Activated T-helper 1 cell treated with anti-CD3 and anti-CD28 coated beads, Interleukin-12 subunit alpha, Interleukin-12 subunit beta, Interleukin-2, Interleukin-4 antibody, amounts not matched to agents 30 ng/mL and 10 ng/mL and 1 ng/mL, durations not matched to agents 14 hours and 24 hours and 36 hours (primary cell): ENCODE measurements around the gene HSD17B8. TPM values are rescaled to one million over a fixed set of nuclear protein-coding genes. Genes with fewer than 3 reads are reported as not detected.

Experiments
- DNase-seq: peaks from one replicate; pipeline ENCODE4 v3.0.0; 2021; ENCODE audit warnings: low spot score
- H3K27ac Mint-ChIP-seq: one replicate; pipeline ENCODE4 v1.8.0; 2021; ENCODE audit warnings: mild to moderate bottlenecking, mixed read lengths
- H3K27me3 Mint-ChIP-seq: one replicate; pipeline ENCODE4 v1.8.0; 2022; ENCODE audit warnings: mild to moderate bottlenecking, moderate library complexity, mixed read lengths; ENCODE audit not compliant: insufficient read depth
- H3K36me3 Mint-ChIP-seq: one replicate; pipeline ENCODE4 v1.8.0; 2021; ENCODE audit warnings: low read depth, mixed read lengths
- H3K4me1 Mint-ChIP-seq: one replicate; pipeline ENCODE4 v1.8.0; 2021; ENCODE audit warnings: low read depth, mixed read lengths
- H3K4me3 Mint-ChIP-seq: one replicate; pipeline ENCODE4 v1.8.0; 2021; ENCODE audit warnings: mild to moderate bottlenecking, moderate library complexity, mixed read lengths
- H3K9me3 Mint-ChIP-seq: one replicate; pipeline ENCODE4 v1.8.0; 2021; ENCODE audit warnings: mixed read lengths
- intact Hi-C: fragments of 100-400 bp; cut with micrococcal nuclease; formaldehyde crosslinking; loops from one replicate; pipeline ENCODE4 v1.15.1; 2024
- total RNA-seq: library from RNA; stranded (reverse); gene quantifications from 2 replicates; pipeline ENCODE4 v1.2.3, GENCODE V29; 2022

HSD17B8 gene
- total RNA-seq = 14.8 and 15.2 TPM in 2 replicates

DNA sequence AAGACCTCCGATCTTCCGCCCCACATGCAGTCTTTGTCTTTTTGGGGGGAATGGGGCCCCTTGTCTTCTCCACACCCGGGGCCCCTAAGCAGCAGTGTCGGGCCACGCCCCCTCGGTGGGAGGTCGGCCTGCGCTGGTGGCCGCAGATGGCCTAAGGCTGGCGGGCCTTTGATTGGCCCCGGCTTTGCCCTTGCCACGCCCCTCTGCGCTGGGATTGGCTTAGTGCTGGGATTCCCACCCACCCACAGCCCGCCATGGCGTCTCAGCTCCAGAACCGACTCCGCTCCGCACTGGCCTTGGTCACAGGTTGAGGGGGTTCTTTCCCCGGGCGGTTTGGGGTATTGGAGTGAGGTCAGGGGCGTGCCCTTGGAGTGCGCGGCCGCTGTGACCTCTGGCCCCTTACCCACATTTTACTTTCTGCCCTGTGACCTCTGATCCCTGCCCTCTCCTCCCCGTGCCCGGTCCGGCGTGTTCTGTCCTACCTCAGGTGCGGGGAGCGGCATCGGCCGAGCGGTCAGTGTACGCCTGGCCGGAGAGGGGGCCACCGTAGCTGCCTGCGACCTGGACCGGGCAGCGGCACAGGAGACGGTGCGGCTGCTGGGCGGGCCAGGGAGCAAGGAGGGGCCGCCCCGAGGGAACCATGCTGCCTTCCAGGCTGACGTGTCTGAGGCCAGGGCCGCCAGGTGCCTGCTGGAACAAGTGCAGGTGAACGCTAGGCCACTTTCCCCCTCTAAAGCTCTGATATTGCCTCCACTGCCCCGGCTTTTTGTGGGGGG lies at the start of gene HSD17B8:
HSD17B8 (plus strand) TSS at position 241 of the 776 bp plus-strand sequence; CDS start at position 255, 14 bp downstream.
- DNase-seq = peak; percentile 88
- intact Hi-C loops = loop anchor here (10.0 kb wide), 3 partner anchors 370 to 1540 kb away; partner anchors contain the start of genes C6orf47, CSNK2B, GPANK1 and LY6G5B
- Mint-ChIP-seq H3K9me3 (no peaks in the 10 kb centered on the region), H3K36me3 (peaks cover 36% of the 10 kb centered on the region), H3K4me1 (peaks cover 69% of the 10 kb centered on the region), H3K4me3 (peak within 1 kb of the TSS; percentile 100), H3K27ac (peak within 1 kb of the TSS; percentile 96), H3K27me3 (no peaks in the 10 kb centered on the region)

DNA sequence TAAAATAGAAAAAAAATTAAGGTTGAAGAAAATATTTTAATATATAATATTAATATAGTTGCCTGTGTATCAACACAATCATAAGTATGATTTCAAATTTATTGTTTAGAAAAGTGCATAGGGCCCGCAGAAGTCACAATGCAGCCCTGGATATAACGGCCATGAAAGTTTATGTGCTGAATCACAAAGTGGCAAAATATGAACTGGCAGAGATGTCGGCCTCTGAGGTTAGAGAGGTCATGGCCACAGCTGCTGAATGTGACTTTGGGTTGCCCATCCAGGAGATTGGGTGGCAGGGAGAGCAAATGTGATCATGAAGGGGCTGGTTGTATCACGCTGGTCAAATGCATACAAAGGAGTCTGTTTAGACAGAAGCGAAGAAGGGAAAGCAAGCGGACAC lies 47.9 kb upstream of the HSD17B8 start:
- intact Hi-C loops = no loop called here
- Mint-ChIP-seq H3K4me3 (no peak overlapping the region), H3K9me3 (peaks cover 12% of the 10 kb centered on the region), H3K36me3 (peaks cover 3% of the 10 kb centered on the region), H3K4me1 (peaks cover 7% of the 10 kb centered on the region), H3K27ac (no peak overlapping the region), H3K27me3 (peaks cover 15% of the 10 kb centered on the region)
- no peak for DNase-seq

DNA sequence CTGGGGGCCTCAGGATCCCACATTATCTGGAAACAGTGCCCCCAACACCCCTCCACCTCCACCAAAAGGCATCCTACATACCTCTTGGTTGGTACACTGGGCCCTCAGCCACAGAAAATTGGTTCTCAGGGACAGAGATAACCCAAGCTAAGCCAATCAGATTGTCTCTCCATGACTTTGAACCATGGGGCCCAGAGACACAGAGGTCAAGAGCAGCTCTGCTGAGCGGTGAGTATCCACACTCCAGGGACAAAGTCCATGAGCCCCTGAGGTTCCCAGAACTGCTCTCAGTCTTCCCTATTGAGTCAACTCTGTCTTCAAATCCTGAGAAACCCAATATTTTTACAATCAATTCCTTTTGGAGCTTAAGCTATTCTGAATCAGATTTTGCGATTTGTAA lies 47.5 kb upstream of the HSD17B8 start:
- Mint-ChIP-seq H3K27me3 (peaks cover 15% of the 10 kb centered on the region), H3K27ac (no peak overlapping the region), H3K4me1 (peaks cover 10% of the 10 kb centered on the region), H3K36me3 (no peaks in the 10 kb centered on the region), H3K9me3 (peaks cover 8% of the 10 kb centered on the region), H3K4me3 (no peak overlapping the region)
- intact Hi-C loops = no loop called here
- no peak for DNase-seq

DNA sequence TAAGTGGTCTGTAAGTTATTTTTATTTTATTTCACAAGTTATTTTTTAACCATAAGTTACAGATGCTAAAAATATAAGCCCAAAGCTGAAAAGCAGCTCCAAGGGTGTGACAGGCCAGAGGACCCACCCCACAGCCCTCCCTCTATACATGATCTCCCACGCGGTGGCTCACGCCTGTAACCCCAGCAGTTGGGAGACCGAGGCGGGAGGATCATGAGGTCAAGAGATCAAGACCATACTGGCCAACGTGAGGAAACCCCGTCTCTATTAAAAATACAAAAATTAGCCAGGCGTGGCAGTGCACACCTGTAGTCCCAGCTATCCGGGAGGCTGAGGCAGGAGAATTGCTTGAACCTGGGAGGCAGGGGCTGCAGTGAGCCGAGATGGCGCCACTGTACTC lies 44.4 kb upstream of the HSD17B8 start:
- peaks cover 10% of the 10 kb centered on the region for H3K4me1 Mint-ChIP-seq
- H3K27ac Mint-ChIP-seq = no peak overlapping the region
- H3K9me3 Mint-ChIP-seq = no peaks in the 10 kb centered on the region

GRCh38 chr6:33160728-33161344 lies 43.6 kb upstream of the HSD17B8 start:
- Mint-ChIP-seq H3K4me3 (peak overlapping the region; percentile 80), H3K27ac (peak overlapping the region; percentile 65), H3K9me3 (no peaks in the 10 kb centered on the region), H3K36me3 (no peaks in the 10 kb centered on the region), H3K4me1 (peaks cover 10% of the 10 kb centered on the region), H3K27me3 (peaks cover 4% of the 10 kb centered on the region)
- no peak for DNase-seq
- intact Hi-C loops = loop anchor here (1.0 to 5.0 kb wide), 4 partner anchors 36 to 87 kb away; partner anchors contain the start of genes RXRB and SLC39A7

More for the DNA sequence above, 44.4 kb upstream of the HSD17B8 start:
- intact Hi-C loops = loop anchor here (2.0 to 5.0 kb wide), 2 partner anchors 37 to 38 kb away; no protein-coding TSS in a partner anchor
- DNase-seq = no peak
- no peak overlapping the region for H3K4me3 Mint-ChIP-seq
- peaks cover 6% of the 10 kb centered on the region for H3K27me3 Mint-ChIP-seq
- H3K36me3 Mint-ChIP-seq = no peaks in the 10 kb centered on the region

DNA sequence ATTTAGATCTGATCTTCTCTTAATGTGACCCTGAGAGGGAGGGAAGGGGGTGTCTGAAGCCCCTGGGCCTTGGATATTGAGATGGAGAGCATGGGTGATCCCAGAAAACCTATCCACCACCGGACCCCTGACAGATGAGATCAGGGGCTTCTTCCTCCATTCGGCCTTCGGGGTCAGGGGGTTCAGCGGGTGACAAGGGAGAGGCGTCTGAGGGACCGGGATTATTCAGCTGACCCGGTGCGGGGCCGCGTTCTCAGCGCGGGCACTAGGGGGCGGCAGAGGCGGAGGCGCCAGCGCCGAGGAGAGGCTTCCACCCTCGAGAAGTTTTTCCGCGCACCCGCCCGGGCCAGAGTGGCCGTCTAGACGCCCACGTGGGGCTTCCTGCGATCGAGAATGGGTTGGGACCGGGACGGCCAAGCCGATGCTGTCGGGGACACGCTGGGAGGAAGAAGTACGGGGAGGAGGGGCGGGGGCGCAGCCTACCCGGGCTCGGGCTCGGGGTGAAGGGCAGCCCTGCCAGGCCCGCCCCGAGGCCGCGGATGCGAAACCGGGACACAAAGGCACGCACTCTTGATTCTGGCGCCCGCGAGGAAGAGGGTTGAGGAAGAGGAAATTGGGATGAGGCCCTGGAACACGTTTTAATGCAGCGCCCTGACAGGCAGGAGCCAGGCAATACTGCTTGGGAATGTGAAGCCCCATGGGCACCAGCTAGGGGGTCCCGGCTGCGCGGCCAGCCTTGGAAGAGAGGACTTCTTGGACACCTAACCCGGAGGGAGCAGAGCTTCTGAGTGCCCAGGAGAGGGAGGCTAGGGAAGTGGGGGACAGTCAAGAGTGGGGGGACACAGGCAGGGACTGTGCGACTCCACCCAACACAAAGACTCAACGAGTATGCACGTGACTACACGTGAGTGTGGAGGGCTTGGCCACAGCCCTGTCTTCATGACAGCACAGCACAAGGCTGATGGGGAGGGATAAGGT lies 42.8 kb upstream of the HSD17B8 start:
- peaks cover 10% of the 10 kb centered on the region for H3K4me1 Mint-ChIP-seq
- intact Hi-C loops = loop anchor here (1.0 to 5.0 kb wide), 4 partner anchors 35 to 87 kb away; partner anchors contain the start of genes RXRB and SLC39A7
- peak overlapping the region; percentile 65 for H3K27ac Mint-ChIP-seq
- no peaks in the 10 kb centered on the region for H3K9me3 Mint-ChIP-seq
- peaks cover 4% of the 10 kb centered on the region for H3K27me3 Mint-ChIP-seq
- DNase-seq = peak; percentile 78
- peak overlapping the region; percentile 80 for H3K4me3 Mint-ChIP-seq
- H3K36me3 Mint-ChIP-seq = no peaks in the 10 kb centered on the region

DNA sequence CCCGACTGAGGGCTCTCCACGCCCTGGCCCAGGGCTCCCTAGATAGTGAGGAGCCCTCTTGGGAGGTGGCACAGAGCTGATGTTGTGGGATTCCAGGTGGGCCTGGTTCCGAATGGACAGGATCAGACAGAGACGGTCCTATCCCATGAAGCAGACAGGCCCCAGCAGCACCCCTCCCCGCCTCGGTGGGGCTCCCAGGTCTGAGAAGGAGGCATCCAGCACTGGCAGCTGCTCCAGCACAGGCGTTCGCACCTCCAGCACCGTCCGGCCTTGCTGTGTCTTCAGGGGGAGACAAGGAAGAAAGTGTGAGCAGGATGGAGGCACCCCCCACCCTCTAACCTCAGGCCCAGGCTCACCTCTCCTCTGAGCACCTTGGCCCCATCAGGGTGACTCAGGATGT lies 40.9 kb upstream of the HSD17B8 start:
- H3K27me3 Mint-ChIP-seq = peaks cover 1% of the 10 kb centered on the region
- intact Hi-C loops = loop anchor here (5.0 kb wide), 1 partner anchor 41 kb away; no protein-coding TSS in a partner anchor
- no peak overlapping the region for H3K4me3 Mint-ChIP-seq
- H3K27ac Mint-ChIP-seq = no peak overlapping the region
- H3K36me3 Mint-ChIP-seq = no peaks in the 10 kb centered on the region
- no peaks in the 10 kb centered on the region for H3K9me3 Mint-ChIP-seq
- no peak for DNase-seq
- peaks cover 10% of the 10 kb centered on the region for H3K4me1 Mint-ChIP-seq

GRCh38 chr6:33164176-33164575 lies 40.3 kb upstream of the HSD17B8 start:
- Mint-ChIP-seq H3K4me1 (peaks cover 10% of the 10 kb centered on the region), H3K27ac (no peak overlapping the region), H3K36me3 (no peaks in the 10 kb centered on the region), H3K9me3 (no peaks in the 10 kb centered on the region), H3K4me3 (no peak overlapping the region), H3K27me3 (peaks cover 1% of the 10 kb centered on the region)
- intact Hi-C loops = loop anchor here (5.0 kb wide), 1 partner anchor 42 kb away; no protein-coding TSS in a partner anchor
- DNase-seq = no peak

- H3K27ac Mint-ChIP-seq = no peak overlapping the region
- no peak overlapping the region for H3K4me3 Mint-ChIP-seq
- H3K36me3 Mint-ChIP-seq = no peaks in the 10 kb centered on the region
- DNase-seq = no peak
- no peaks in the 10 kb centered on the region for H3K9me3 Mint-ChIP-seq
- H3K27me3 Mint-ChIP-seq = peaks cover 1% of the 10 kb centered on the region
- intact Hi-C loops = loop anchor here (5.0 kb wide), 1 partner anchor 43 kb away; no protein-coding TSS in a partner anchor
- peaks cover 10% of the 10 kb centered on the region for H3K4me1 Mint-ChIP-seq
These were observed 39.6 kb upstream of the HSD17B8 start for GRCh38 chr6:33164665-33165373.

GRCh38 chr6:33165581-33166258 lies 38.7 kb upstream of the HSD17B8 start:
- DNase-seq = no peak
- H3K36me3 Mint-ChIP-seq = no peaks in the 10 kb centered on the region
- H3K4me3 Mint-ChIP-seq = no peak overlapping the region
- intact Hi-C loops = no loop called here
- peaks cover 10% of the 10 kb centered on the region for H3K4me1 Mint-ChIP-seq
- H3K9me3 Mint-ChIP-seq = no peaks in the 10 kb centered on the region
- H3K27me3 Mint-ChIP-seq = peaks cover 1% of the 10 kb centered on the region
- H3K27ac Mint-ChIP-seq = no peak overlapping the region

DNA sequence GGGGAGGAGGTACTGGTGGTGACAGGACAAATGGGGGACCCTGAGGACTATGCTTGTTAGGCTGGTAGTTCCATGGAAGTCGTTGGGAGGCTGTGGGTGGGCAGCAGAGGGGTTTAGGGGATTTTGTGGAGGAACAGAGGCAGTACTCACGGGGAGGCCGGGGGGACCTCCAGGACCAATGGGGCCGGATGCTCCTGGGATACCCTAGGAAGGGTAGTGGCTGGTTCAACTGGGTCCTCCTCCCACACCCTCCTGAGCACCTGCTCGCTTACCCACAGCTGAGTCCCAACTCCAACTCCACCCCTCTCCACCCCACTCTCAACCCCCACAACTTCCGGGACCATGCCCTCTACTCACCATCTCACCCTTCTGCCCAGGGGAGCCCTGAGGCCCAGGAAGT lies 38.1 kb upstream of the HSD17B8 start:
- H3K36me3 Mint-ChIP-seq = no peaks in the 10 kb centered on the region
- peaks cover 5% of the 10 kb centered on the region for H3K4me1 Mint-ChIP-seq
- peaks cover 1% of the 10 kb centered on the region for H3K27me3 Mint-ChIP-seq
- DNase-seq = no peak
- H3K4me3 Mint-ChIP-seq = no peak overlapping the region
- no peak overlapping the region for H3K27ac Mint-ChIP-seq
- intact Hi-C loops = no loop called here
- H3K9me3 Mint-ChIP-seq = no peaks in the 10 kb centered on the region
